OCI-LY1 (cell line): Measurements from ENCODE around the gene ANAPC2.

ENCODE experiments used
- H2AFZ ChIP-seq: fragments of 200-600 bp; sonication (generic), shearing (Covaris generic); 2 replicates; pipeline ENCODE4 v1.6.0; 2014; ENCODE audit warnings: antibody characterized with exemption, mild to moderate bottlenecking, low read length
- H3F3A ChIP-seq: fragments of 200-600 bp; sonication (generic), shearing (Covaris generic); 2 replicates; pipeline ENCODE4 v1.6.0; 2014; ENCODE audit warnings: mild to moderate bottlenecking, antibody characterized with exemption, low read length, moderate library complexity; ENCODE audit not compliant: insufficient read depth
- H3K27ac ChIP-seq: fragments of 200-600 bp; sonication (generic); 2 replicates; pipeline ENCODE4 v1.5.1; 2014; ENCODE audit warnings: low read length, mixed run types, mild to moderate bottlenecking, low read depth; ENCODE audit not compliant: poor library complexity, severe bottlenecking
- H3K27me3 ChIP-seq: fragments of 200-600 bp; sonication (generic); 2 replicates; pipeline ENCODE4 v1.6.0; 2014; ENCODE audit warnings: antibody characterized with exemption, mild to moderate bottlenecking, low read length, moderate library complexity; ENCODE audit not compliant: insufficient read depth
- H3K36me3 ChIP-seq: fragments of 200-600 bp; sonication (generic); 2 replicates; pipeline ENCODE4 v1.6.1; 2014; ENCODE audit warnings: mild to moderate bottlenecking, antibody characterized with exemption, low read length, moderate library complexity, mixed read lengths; ENCODE audit not compliant: insufficient read depth
- H3K4me1 ChIP-seq: fragments of 200-600 bp; sonication (generic); 2 replicates; pipeline ENCODE4 v1.5.1; 2014; ENCODE audit warnings: mild to moderate bottlenecking, low read length, moderate library complexity; ENCODE audit not compliant: insufficient read depth, severe bottlenecking
- H3K4me2 ChIP-seq: fragments of 200-600 bp; sonication (generic), shearing (Covaris generic); 2 replicates; pipeline ENCODE4 v1.6.1; 2014; ENCODE audit warnings: low read length
- H3K4me3 ChIP-seq: fragments of 200-600 bp; sonication (generic); 2 replicates; pipeline ENCODE4 v1.5.1; 2014; ENCODE audit warnings: low read length, low read depth, mild to moderate bottlenecking, mixed read lengths; ENCODE audit not compliant: poor library complexity, severe bottlenecking
- H3K79me2 ChIP-seq: fragments of 200-600 bp; shearing (Covaris generic); 2 replicates; pipeline ENCODE4 v1.6.1; 2016; ENCODE audit warnings: mixed run types, low read length, mixed read lengths; ENCODE audit not compliant: insufficient read depth
- H3K9ac ChIP-seq: fragments of 200-600 bp; sonication (generic), shearing (Covaris generic); 2 replicates; pipeline ENCODE4 v1.6.1; 2014; ENCODE audit warnings: mild to moderate bottlenecking, low read length, mixed read lengths
- H3K9me2 ChIP-seq: fragments of 200-600 bp; sonication (generic), shearing (Covaris generic); 2 replicates; pipeline ENCODE4 v1.6.1; 2014; ENCODE audit warnings: low read depth, mild to moderate bottlenecking, low read length, mixed read lengths
- H3K9me3 ChIP-seq: fragments of 200-600 bp; shearing (Covaris generic); 2 replicates; pipeline ENCODE4 v1.6.1; 2014; ENCODE audit warnings: low read length, mixed read lengths
- H4K20me1 ChIP-seq: fragments of 200-600 bp; sonication (generic), shearing (Covaris generic); 2 replicates; pipeline ENCODE4 v1.6.0; 2016; ENCODE audit warnings: mild to moderate bottlenecking, low read length; ENCODE audit not compliant: insufficient read depth
- EZH2 ChIP-seq: fragments of 200-600 bp; sonication (generic), shearing (Covaris generic); IDR thresholded peaks from 2 replicates; pipeline ENCODE4 v1.8.0; 2017; ENCODE audit warnings: borderline replicate concordance, mixed run types, mild to moderate bottlenecking, antibody characterized with exemption, low read length, moderate library complexity, mixed read lengths
- TF ChIP-seq, protein P1 (sequence below): fragments of 200-600 bp; sonication (generic), shearing (Covaris generic); IDR thresholded peaks from 2 replicates; pipeline ENCODE4 v1.5.1; 2017; ENCODE audit warnings: mild to moderate bottlenecking, antibody characterized with exemption, low read length, moderate library complexity, mixed read lengths

The ANAPC2 gene

DNA sequence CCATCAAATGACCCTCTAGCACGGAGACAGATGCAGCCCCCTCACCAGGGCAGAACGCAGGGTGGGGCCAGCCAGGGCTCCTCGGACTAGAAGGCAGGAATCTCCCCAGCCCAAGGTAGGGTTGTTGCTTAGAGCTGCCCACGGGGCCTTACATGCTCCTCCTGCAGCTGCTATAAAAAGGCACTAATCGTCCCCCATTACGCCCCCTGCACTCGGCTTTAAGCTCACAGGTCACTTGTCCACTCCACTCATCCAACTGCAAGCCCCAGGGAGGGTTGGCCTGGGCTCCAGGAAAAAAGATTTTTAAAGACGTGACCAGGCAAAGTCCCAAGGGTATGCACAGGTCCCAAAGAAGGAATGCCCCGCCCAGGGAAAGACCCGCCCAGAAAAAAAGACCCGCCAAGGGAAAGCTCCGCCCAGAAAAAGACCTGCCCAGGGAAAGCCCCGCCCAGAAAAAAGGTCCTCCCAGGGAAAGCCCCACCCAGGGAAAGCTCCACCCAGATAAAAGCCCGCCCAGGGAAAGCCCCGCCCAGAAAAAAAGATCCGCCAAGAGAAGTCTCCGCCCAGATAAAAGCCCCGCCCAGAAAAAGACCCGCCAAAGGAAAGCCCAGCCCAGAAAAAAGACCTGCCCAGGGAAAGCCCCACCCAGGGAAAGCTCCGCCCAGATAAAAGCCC is 38.3 kb downstream of the ANAPC2 start:
- Histone ChIP-seq H2AFZ (no peak overlapping the region), H3K9me3 (no peaks in the 10 kb centered on the region), H3K4me2 (no peak overlapping the region), H3F3A (peaks cover 6% of the 10 kb centered on the region), H3K27me3 (no peaks in the 10 kb centered on the region), H3K9ac (no peak overlapping the region), H4K20me1 (no peaks in the 10 kb centered on the region), H3K27ac (peak overlapping the region; percentile 29), H3K79me2 (no peaks in the 10 kb centered on the region), H3K4me1 (no peaks in the 10 kb centered on the region), H3K36me3 (no peaks in the 10 kb centered on the region), H3K9me2 (no peaks in the 10 kb centered on the region), H3K4me3 (no peak overlapping the region)
- no peak for TF ChIP-seq EZH2
- TF ChIP-seq, protein P1, sequence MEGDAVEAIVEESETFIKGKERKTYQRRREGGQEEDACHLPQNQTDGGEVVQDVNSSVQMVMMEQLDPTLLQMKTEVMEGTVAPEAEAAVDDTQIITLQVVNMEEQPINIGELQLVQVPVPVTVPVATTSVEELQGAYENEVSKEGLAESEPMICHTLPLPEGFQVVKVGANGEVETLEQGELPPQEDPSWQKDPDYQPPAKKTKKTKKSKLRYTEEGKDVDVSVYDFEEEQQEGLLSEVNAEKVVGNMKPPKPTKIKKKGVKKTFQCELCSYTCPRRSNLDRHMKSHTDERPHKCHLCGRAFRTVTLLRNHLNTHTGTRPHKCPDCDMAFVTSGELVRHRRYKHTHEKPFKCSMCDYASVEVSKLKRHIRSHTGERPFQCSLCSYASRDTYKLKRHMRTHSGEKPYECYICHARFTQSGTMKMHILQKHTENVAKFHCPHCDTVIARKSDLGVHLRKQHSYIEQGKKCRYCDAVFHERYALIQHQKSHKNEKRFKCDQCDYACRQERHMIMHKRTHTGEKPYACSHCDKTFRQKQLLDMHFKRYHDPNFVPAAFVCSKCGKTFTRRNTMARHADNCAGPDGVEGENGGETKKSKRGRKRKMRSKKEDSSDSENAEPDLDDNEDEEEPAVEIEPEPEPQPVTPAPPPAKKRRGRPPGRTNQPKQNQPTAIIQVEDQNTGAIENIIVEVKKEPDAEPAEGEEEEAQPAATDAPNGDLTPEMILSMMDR: no peak

DNA sequence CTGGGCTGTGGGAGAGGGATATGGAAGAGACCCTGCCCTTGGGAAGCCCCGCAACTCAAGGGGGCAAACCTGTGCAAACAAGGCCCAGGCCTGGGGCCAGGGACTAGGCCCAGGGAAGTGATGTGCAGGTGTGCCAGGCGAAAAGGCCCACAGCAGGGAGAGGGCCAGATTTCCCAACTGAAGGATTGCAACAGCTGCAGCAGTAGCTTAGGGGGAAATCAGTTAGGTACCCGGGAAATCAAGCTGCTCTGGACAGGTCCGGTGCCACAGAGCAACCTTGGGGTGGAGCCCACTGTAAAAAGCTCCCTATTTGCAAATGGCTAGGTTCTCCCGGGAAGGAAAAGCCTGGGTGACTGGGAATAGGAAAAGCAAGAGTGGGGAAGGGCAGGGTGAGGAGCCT is 39.0 kb downstream of the ANAPC2 start:
- no peak overlapping the region for H3K27ac ChIP-seq
- H3K9me2 ChIP-seq: no peaks in the 10 kb centered on the region
- TF ChIP-seq, protein P1: no peak
- TF ChIP-seq EZH2: no peak
- H3K9ac ChIP-seq: no peak overlapping the region
- H3K36me3 ChIP-seq: no peaks in the 10 kb centered on the region
- peaks cover 6% of the 10 kb centered on the region for H3F3A ChIP-seq
- no peak overlapping the region for H3K4me3 ChIP-seq
- no peaks in the 10 kb centered on the region for H3K4me1 ChIP-seq
- no peak overlapping the region for H2AFZ ChIP-seq
- H3K27me3 ChIP-seq: no peaks in the 10 kb centered on the region
- no peaks in the 10 kb centered on the region for H3K79me2 ChIP-seq
- H4K20me1 ChIP-seq: no peaks in the 10 kb centered on the region
- no peak overlapping the region for H3K4me2 ChIP-seq
- H3K9me3 ChIP-seq: no peaks in the 10 kb centered on the region

DNA sequence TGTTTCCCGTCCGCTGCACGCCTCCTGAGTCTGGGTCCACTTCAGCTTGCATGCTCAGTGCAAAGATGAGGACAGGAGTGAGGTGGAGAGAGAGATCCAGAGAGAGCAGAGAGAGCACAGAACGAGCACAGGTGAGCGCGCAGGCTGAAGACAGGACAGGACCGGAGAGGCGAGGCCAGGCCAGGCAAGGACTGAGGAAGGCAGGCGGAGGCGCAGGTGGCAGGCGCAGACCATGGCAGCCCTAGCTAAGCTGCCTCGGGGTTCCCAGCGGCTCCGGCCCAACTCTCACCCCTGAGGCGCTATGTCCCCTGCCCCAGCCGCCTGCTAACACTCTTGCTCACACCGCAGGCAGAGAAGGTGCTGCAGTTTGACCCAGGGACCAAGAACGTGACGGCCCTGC is 39.7 kb downstream of the ANAPC2 start:
- Histone ChIP-seq H2AFZ (no peak overlapping the region), H4K20me1 (no peaks in the 10 kb centered on the region), H3K9ac (no peak overlapping the region)

More for the DNA sequence above, 39.7 kb downstream of the ANAPC2 start:
- Histone ChIP-seq H3K9me2 (no peaks in the 10 kb centered on the region), H3K4me2 (no peak overlapping the region), H3K27ac (no peak overlapping the region), H3K27me3 (no peaks in the 10 kb centered on the region), H3F3A (peaks cover 6% of the 10 kb centered on the region), H3K79me2 (no peaks in the 10 kb centered on the region), H3K4me1 (no peaks in the 10 kb centered on the region), H3K4me3 (no peak overlapping the region), H3K36me3 (no peaks in the 10 kb centered on the region), H3K9me3 (no peaks in the 10 kb centered on the region)
- TF ChIP-seq, protein P1: no peak
- no peak for TF ChIP-seq EZH2
